ENCODE measurements around the gene HS6ST1. TPM values are rescaled to one million over a fixed set of nuclear protein-coding genes. Genes with fewer than 3 reads are reported as not detected.

HS6ST1 gene
- total RNA-seq, 4 donors from 2014 or later: 16.1 to 38.6 (median 26.5) TPM

DNA sequence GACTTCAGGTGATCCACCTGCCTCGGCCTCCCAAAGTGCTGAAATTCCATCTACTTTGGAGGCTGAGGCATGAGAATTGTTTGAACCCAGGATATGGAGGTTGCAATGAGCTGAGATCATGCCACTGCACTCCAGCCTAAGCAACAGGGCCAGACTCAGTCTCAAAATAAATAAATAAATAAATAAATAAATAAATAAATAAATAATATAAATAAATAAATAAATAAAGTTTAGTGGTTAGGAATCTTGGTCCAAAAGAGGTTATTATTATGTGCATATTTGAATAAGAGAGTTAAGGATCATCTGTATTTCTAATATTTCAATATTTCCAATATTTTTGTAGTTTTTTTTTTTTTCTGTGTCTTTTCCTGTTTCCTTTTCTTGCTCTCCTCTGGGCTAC lies 90.8 kb downstream of the HS6ST1 start:
- WGBS, 2 donors (ENCODE audit: low coverage in 1 of 2): 100% methylated on average over 1 of the region's 1 CpG; no CpG with 5 or more reads in 1 of the 2 donors
- intact Hi-C loops (cut with DNase I; ENCODE audit: low total_unique reads): no loop called here

DNA sequence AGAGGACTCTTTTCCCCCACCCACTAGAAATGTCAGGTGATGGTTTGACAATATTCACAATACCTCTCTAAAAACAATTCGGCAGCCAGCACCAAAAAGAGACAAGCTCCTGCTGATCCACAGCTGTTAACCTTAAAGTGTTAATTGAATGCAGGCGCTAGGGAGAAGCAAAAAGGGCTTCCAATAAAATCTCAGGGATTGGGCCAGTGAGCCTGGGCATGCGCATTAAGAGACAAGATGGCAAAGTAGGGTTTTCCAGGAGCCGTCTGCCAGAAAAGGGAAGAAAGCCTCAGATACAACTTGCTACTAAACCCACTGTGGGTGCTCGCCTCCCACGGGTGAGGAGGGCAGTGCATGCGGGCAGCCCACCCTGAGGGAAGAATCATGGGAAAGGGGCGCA lies 98.8 kb downstream of the HS6ST1 start:
- DNase-seq: no peak
- intact Hi-C loops (cut with DNase I; ENCODE audit: low total_unique reads) (no loop called here), in situ Hi-C loops (cut with MboI; ENCODE audit: low pct_ligation_motif_present in 1 of 4, low pct_unique_long_range_greater_than_20kb in 1 of 4, low sequenced_read_pairs in 3 of 4) (no loop called here)
- Histone ChIP-seq H3K4me1 (peaks cover 0 to 4% (median 0%) of the 10 kb centered on the region in 4 donors), H3K27ac (no peak overlapping the region), H3K4me3 (no peak overlapping the region), H3K27me3 (no peaks in the 10 kb centered on the region), H3K9me3 (no peaks in the 10 kb centered on the region), H3K36me3 (no peaks in the 10 kb centered on the region)
- WGBS, 2 donors (ENCODE audit: low coverage in 1 of 2): 67 to 82% methylated on average over 2 to 8 of the region's 8 CpGs
- TF ChIP-seq POLR2AphosphoS5 (IDR thresholded peaks at IDR 0.05) (no peak), EP300 (IDR thresholded peaks at IDR 0.05; ENCODE audit: low read depth) (no peak), POLR2A (IDR thresholded peaks at IDR 0.05) (no peak)
- TF ChIP-seq, protein P1, sequence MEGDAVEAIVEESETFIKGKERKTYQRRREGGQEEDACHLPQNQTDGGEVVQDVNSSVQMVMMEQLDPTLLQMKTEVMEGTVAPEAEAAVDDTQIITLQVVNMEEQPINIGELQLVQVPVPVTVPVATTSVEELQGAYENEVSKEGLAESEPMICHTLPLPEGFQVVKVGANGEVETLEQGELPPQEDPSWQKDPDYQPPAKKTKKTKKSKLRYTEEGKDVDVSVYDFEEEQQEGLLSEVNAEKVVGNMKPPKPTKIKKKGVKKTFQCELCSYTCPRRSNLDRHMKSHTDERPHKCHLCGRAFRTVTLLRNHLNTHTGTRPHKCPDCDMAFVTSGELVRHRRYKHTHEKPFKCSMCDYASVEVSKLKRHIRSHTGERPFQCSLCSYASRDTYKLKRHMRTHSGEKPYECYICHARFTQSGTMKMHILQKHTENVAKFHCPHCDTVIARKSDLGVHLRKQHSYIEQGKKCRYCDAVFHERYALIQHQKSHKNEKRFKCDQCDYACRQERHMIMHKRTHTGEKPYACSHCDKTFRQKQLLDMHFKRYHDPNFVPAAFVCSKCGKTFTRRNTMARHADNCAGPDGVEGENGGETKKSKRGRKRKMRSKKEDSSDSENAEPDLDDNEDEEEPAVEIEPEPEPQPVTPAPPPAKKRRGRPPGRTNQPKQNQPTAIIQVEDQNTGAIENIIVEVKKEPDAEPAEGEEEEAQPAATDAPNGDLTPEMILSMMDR (IDR thresholded peaks at IDR 0.05): no peak

More for the DNA sequence above, 90.8 kb downstream of the HS6ST1 start:
- no peak for DNase-seq
- Histone ChIP-seq H3K27me3 (no peaks in the 10 kb centered on the region), H3K36me3 (no peaks in the 10 kb centered on the region), H3K9me3 (no peaks in the 10 kb centered on the region), H3K4me1 (peaks cover 0 to 24% (median 5%) of the 10 kb centered on the region in 4 donors), H3K27ac (no peak overlapping the region), H3K4me3 (no peak overlapping the region)
- TF ChIP-seq EP300 (IDR thresholded peaks at IDR 0.05; ENCODE audit: low read depth) (no peak), POLR2A (IDR thresholded peaks at IDR 0.05) (no peak), POLR2AphosphoS5 (IDR thresholded peaks at IDR 0.05) (no peak)
- TF ChIP-seq, protein P1 (IDR thresholded peaks at IDR 0.05): no peak
- in situ Hi-C loops (cut with MboI; ENCODE audit: low pct_ligation_motif_present in 1 of 4, low pct_unique_long_range_greater_than_20kb in 1 of 4, low sequenced_read_pairs in 3 of 4): no loop called here

DNA sequence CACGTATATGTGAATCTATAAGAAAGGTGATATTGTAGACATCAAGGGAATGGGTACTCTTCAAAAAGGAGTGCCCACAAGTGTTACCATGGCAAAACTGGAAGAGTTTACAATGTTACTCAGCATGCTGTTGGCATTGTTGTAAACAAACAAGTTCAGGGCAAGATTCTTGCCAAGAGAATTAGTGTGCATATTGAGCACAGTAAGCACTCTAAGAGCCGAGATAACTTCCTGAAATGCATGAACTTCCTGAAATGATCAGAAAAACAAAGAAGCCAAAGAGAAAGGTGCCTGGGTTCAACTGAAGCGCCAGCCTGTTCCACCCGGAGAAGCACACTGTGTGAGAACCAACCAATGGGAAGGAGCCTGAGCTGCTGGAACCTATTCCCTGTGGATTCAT lies 101.0 kb downstream of the HS6ST1 start:
- Histone ChIP-seq H3K27ac (no peak overlapping the region), H3K4me3 (no peak overlapping the region), H3K4me1 (peaks cover 0 to 4% (median 0%) of the 10 kb centered on the region in 4 donors), H3K9me3 (no peaks in the 10 kb centered on the region), H3K27me3 (no peaks in the 10 kb centered on the region), H3K36me3 (no peaks in the 10 kb centered on the region)
- DNase-seq: no peak
- WGBS, 2 donors (ENCODE audit: low coverage in 1 of 2): 35 to 42% methylated on average over 4 of the region's 4 CpGs
- intact Hi-C loops (cut with DNase I; ENCODE audit: low total_unique reads) (no loop called here), in situ Hi-C loops (cut with MboI; ENCODE audit: low pct_ligation_motif_present in 1 of 4, low pct_unique_long_range_greater_than_20kb in 1 of 4, low sequenced_read_pairs in 3 of 4) (no loop called here)
- TF ChIP-seq EP300 (IDR thresholded peaks at IDR 0.05; ENCODE audit: low read depth) (no peak), POLR2A (IDR thresholded peaks at IDR 0.05) (no peak), POLR2AphosphoS5 (IDR thresholded peaks at IDR 0.05) (no peak)
- TF ChIP-seq, protein P1 (IDR thresholded peaks at IDR 0.05): no peak

DNA sequence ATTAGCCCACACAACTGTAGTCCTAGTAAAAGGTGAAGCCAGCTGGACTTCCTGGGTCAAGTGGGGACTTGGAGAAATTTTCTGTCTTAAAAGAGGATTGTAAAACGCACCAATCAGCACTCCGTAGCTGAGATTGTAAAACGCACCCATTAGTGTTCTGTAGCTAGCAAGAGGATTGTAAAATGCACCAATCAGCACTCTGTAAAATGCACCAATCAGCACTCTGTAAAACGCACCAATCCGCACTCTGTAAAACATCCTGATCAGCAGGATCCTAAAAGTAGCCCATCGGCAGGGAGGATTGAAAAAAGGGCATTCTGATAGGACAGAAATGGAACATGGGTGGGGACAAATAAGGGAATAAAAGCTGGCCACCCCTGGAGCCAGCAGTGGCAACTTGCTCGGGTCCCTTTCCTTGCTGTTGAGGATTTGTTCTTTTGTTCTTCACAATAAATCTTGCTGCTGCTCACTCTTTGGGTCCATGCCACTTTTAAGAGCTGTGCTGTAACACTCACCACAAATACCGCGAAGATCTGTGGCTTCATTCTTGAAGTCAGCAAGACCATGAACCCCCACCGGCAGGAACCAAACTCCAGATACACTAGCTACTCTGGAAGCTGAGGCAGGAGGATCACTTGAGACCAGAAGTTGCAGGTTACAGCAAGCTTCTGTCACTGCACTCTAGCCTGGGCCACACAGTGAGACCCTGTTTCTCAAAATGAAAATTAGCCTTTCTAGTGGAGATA lies 102.6 kb downstream of the HS6ST1 start:
- no peaks in the 10 kb centered on the region for H3K9me3 ChIP-seq
- in situ Hi-C loops (cut with MboI; ENCODE audit: low pct_ligation_motif_present in 1 of 4, low pct_unique_long_range_greater_than_20kb in 1 of 4, low sequenced_read_pairs in 3 of 4): no loop called here
- DNase-seq: no peak
- H3K4me1 ChIP-seq: peaks cover 0 to 4% (median 0%) of the 10 kb centered on the region in 4 donors
- H3K27ac ChIP-seq: no peak overlapping the region
- H3K36me3 ChIP-seq: no peaks in the 10 kb centered on the region
- intact Hi-C loops (cut with DNase I; ENCODE audit: low total_unique reads): no loop called here
- TF ChIP-seq, protein P1 (IDR thresholded peaks at IDR 0.05): no peak
- no peak for TF ChIP-seq EP300 (IDR thresholded peaks at IDR 0.05; ENCODE audit: low read depth)
- no peak for TF ChIP-seq POLR2AphosphoS5 (IDR thresholded peaks at IDR 0.05)
- TF ChIP-seq POLR2A (IDR thresholded peaks at IDR 0.05): no peak
- H3K4me3 ChIP-seq: no peak overlapping the region
- 80 to 88% methylated on average over 9 to 10 of the region's 10 CpGs for WGBS, 2 donors (ENCODE audit: low coverage in 1 of 2)
- no peaks in the 10 kb centered on the region for H3K27me3 ChIP-seq

Small RNA genes within 50 kb of the gene (small RNA-seq; reads per million reads assigned to genes)
- gene RF00019: 0 reads per million in 4 donors

Other genes starting within 250 kb of the HS6ST1 start
- 10 to 100 TPM; 38.8 to 57.2 (median 52.2) TPM for gene UGGT1, start 227.7 kb downstream of the HS6ST1 start, total RNA-seq